Smooth muscle cell (in vitro differentiated cells): ENCODE results near the gene SCN5A. TPM values are rescaled to one million over a fixed set of nuclear protein-coding genes. Genes with fewer than 3 reads are reported as not detected.

Experiments
- DNase-seq: peaks from one replicate; lab custom pipeline; 2025; ENCODE audit not compliant: unreplicated experiment; lab: John Stamatoyannopoulos, UW
- H2AFZ ChIP-seq: fragments of 200-600 bp; sonication (generic); 2 replicates; pipeline ENCODE4 v1.6.0; 2016; ENCODE audit warnings: antibody characterized with exemption, low read depth, mild to moderate bottlenecking
- H3F3A ChIP-seq: fragments of 200-600 bp; sonication (generic); 2 replicates; pipeline ENCODE4 v1.6.0; 2017; ENCODE audit warnings: antibody characterized with exemption, low read depth
- H3K27ac ChIP-seq: fragments of 200-600 bp; sonication (generic); 2 replicates; pipeline ENCODE4 v1.5.1; 2016; ENCODE audit warnings: low read depth, mild to moderate bottlenecking
- H3K27me3 ChIP-seq: fragments of 200-600 bp; sonication (generic); 2 replicates; pipeline ENCODE4 v1.6.1; 2016; ENCODE audit warnings: low read depth, mild to moderate bottlenecking
- H3K36me3 ChIP-seq: fragments of 200-600 bp; sonication (generic); 2 replicates; pipeline ENCODE4 v1.5.1; 2016; ENCODE audit warnings: low read depth
- H3K4me1 ChIP-seq: fragments of 200-600 bp; sonication (generic); 2 replicates; pipeline ENCODE4 v1.5.1; 2016; ENCODE audit warnings: low read depth
- H3K4me2 ChIP-seq: fragments of 200-600 bp; sonication (generic); 2 replicates; pipeline ENCODE4 v1.6.0; 2016; ENCODE audit warnings: mild to moderate bottlenecking
- H3K4me3 ChIP-seq: fragments of 200-600 bp; sonication (generic); 2 replicates; pipeline ENCODE4 v1.5.1; 2016; ENCODE audit warnings: mild to moderate bottlenecking
- H3K79me2 ChIP-seq: fragments of 200-600 bp; sonication (generic); 2 replicates; pipeline ENCODE4 v1.6.0; 2016; ENCODE audit warnings: low read depth, mild to moderate bottlenecking
- H3K9ac ChIP-seq: fragments of 200-600 bp; sonication (generic); 2 replicates; pipeline ENCODE4 v1.6.0; 2016; ENCODE audit warnings: low read depth
- H3K9me3 ChIP-seq: fragments of 200-600 bp; sonication (generic); replicated peaks from 2 replicates; pipeline ENCODE4 v1.5.1; 2016; ENCODE audit warnings: low read depth
- H4K20me1 ChIP-seq: fragments of 200-600 bp; sonication (generic); 2 replicates; pipeline ENCODE4 v1.6.0; 2016; ENCODE audit warnings: low read depth
- CTCF ChIP-seq: fragments of 200-600 bp; sonication (generic); IDR thresholded peaks from 2 replicates; pipeline ENCODE4 v1.5.1; 2017; ENCODE audit warnings: borderline replicate concordance, mild to moderate bottlenecking, antibody characterized with exemption; ENCODE audit not compliant: insufficient read depth, poor library complexity, severe bottlenecking
- WGBS: methylation state at CpG from one replicate; pipeline ENCODE4 v1.1.7; 2016; ENCODE audit warnings: low lambda C conversion rate; 5-methylcytosine and 5-hydroxymethylcytosine counted together
- polyA plus RNA-seq: library from polyadenylated mRNA; unstranded; fragments of >200 nt; fragmentation: Nextera tagmentation; extraction: Ambion mirVana; gene quantifications from 2 replicates; pipeline ENCODE4 v1.2.1, GENCODE V29; 2016
- total RNA-seq: library from RNA; depleted of rRNA; stranded (reverse); fragments of >200 nt; gene quantifications from 2 replicates; pipeline ENCODE4 v1.2.3, GENCODE V29; 2014

Gene SCN5A
- total and polyA plus RNA-seq, 2 experiments from 2014 or later, result 0.93 to 3.4 TPM

DNA sequence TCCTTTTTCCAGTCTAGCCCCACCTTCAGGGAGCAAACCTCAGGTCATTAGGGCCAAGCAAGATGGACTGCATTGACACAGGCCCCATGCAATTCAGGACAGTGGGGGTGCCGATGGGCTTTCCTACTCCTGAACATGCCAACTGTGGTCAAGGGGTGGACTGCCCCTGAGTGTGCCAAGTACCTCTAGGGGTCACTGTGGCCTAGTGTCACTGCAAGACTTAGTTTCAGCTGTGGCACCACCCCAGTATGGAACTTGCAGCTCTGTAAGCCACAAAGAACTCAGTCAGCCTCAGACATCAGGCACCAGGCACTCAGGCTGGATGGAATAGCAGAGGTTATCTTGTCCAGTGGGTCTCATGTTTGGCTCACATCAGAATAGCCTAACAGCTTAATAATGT, 121.0 kb downstream of the SCN5A start:
- Histone ChIP-seq H3K79me2 (no peaks in the 10 kb centered on the region), H3K4me3 (no peak overlapping the region), H3K36me3 (no peaks in the 10 kb centered on the region), H3F3A (peaks cover 4% of the 10 kb centered on the region), H4K20me1 (no peaks in the 10 kb centered on the region), H2AFZ (no peak overlapping the region), H3K27ac (no peak overlapping the region), H3K9ac (no peak overlapping the region), H3K4me1 (no peaks in the 10 kb centered on the region), H3K4me2 (no peak overlapping the region), H3K27me3 (no peaks in the 10 kb centered on the region), H3K9me3 (no peaks in the 10 kb centered on the region)
- no peak for TF ChIP-seq CTCF
- WGBS, result 100% methylated on average over 1 of the region's 1 CpG
- DNase-seq, result no peak

DNA sequence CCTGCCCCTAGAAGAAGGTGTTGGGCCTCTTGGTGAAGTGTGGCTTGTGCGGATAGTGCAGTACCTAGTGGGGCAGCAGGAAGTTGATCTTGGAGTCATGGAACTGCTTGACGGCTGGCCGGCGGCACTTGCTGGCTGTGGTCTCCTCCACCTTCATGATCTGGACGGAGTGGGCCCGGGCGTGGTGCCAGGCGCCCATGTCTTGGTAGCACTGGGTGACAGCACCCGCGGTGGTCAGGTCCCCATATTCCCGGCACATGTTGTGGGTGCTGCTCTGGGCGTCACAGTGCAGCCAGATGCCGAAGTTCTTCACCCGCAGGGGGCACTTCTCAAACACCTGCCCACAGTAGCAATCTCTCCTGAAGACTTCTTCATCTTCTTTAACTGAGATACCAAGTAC, 122.7 kb downstream of the SCN5A start:
- H3K27me3 ChIP-seq, result no peaks in the 10 kb centered on the region
- no peak overlapping the region for H3K27ac ChIP-seq
- H3K9ac ChIP-seq, result no peak overlapping the region
- H3K36me3 ChIP-seq, result no peaks in the 10 kb centered on the region
- H2AFZ ChIP-seq, result no peak overlapping the region
- TF ChIP-seq CTCF, result no peak
- H3K79me2 ChIP-seq, result no peaks in the 10 kb centered on the region
- no peak for DNase-seq
- no peaks in the 10 kb centered on the region for H3K9me3 ChIP-seq
- H3K4me2 ChIP-seq, result no peak overlapping the region
- H3K4me1 ChIP-seq, result no peaks in the 10 kb centered on the region
- peaks cover 4% of the 10 kb centered on the region for H3F3A ChIP-seq
- 95% methylated on average over 14 of the region's 14 CpGs for WGBS
- no peaks in the 10 kb centered on the region for H4K20me1 ChIP-seq
- H3K4me3 ChIP-seq, result no peak overlapping the region

GRCh38 chr3:38524141-38524739, 125.2 kb downstream of the SCN5A start:
- no peak for TF ChIP-seq CTCF
- Histone ChIP-seq H3K36me3 (no peaks in the 10 kb centered on the region), H3K4me3 (no peak overlapping the region), H3K9ac (no peak overlapping the region), H3K4me2 (peak overlapping the region; percentile 20), H3K4me1 (peaks cover 12% of the 10 kb centered on the region), H2AFZ (no peak overlapping the region), H3K27me3 (no peaks in the 10 kb centered on the region), H4K20me1 (no peaks in the 10 kb centered on the region), H3K79me2 (no peaks in the 10 kb centered on the region), H3F3A (peaks cover 4% of the 10 kb centered on the region), H3K27ac (peak overlapping the region; percentile 5), H3K9me3 (no peaks in the 10 kb centered on the region)
- WGBS, result 34% methylated on average over 5 of the region's 5 CpGs
- no peak for DNase-seq

GRCh38 chr3:38522002-38522401, 127.5 kb downstream of the SCN5A start:
- no peaks in the 10 kb centered on the region for H4K20me1 ChIP-seq
- H3K4me1 ChIP-seq, result peaks cover 12% of the 10 kb centered on the region
- H3K27me3 ChIP-seq, result no peaks in the 10 kb centered on the region
- H3K36me3 ChIP-seq, result no peaks in the 10 kb centered on the region
- no peak overlapping the region for H3K4me2 ChIP-seq
- no peak for DNase-seq
- 92% methylated on average over 6 of the region's 6 CpGs for WGBS
- no peaks in the 10 kb centered on the region for H3K9me3 ChIP-seq
- no peak overlapping the region for H3K9ac ChIP-seq
- no peaks in the 10 kb centered on the region for H3K79me2 ChIP-seq
- H3K4me3 ChIP-seq, result no peak overlapping the region
- H3F3A ChIP-seq, result peaks cover 4% of the 10 kb centered on the region
- H3K27ac ChIP-seq, result no peak overlapping the region
- TF ChIP-seq CTCF, result no peak
- H2AFZ ChIP-seq, result no peak overlapping the region
